SK-N-SH (cell line): Measurements from ENCODE around the gene BCR. TPM values are rescaled to one million over a fixed set of nuclear protein-coding genes. Genes with fewer than 3 reads are reported as not detected.

ENCODE experiments used
- CTCF ChIA-PET: fragments of 300-600, 350-600 bp; formaldehyde crosslinking; extraction: SDS; loops from one replicate; lab custom pipeline; 2021; lab: Yijun Ruan, JAX
- POLR2A ChIA-PET: fragments of 350-600 bp; sonication (Branson Sonifier 250); formaldehyde crosslinking; extraction: SDS; loops from one replicate; lab custom pipeline; 2020; ENCODE audit warnings: antibody characterized with exemption, inconsistent platforms; lab: Yijun Ruan, JAX
- DNase-seq: peaks from one replicate; pipeline ENCODE4 v3.0.0; 2012
- H2AFZ ChIP-seq: fragments of 200-600 bp; sonication (generic); 2 replicates; pipeline ENCODE4 v1.8.1; 2016; ENCODE audit warnings: antibody characterized with exemption, mild to moderate bottlenecking, low read depth
- H3F3A ChIP-seq: fragments of 200-600 bp; sonication (generic); replicated peaks from 2 replicates; pipeline ENCODE3; 2016; ENCODE audit warnings: antibody characterized with exemption, mild to moderate bottlenecking; ENCODE audit not compliant: insufficient read depth
- H3K27ac ChIP-seq, 2 experiments: fragments of 200-500 bp in 1 of 2; fragments of 200-600 bp in 1 of 2; sonication (Bioruptor generic) in 1 of 2; sonication (generic), shearing (Covaris generic) in 1 of 2; 2 replicates each; pipeline versions ENCODE4 v1.5.1 to v1.6.1; 2014 to 2016; ENCODE audit warnings: low read depth in 2 of 2, inconsistent platforms in 1 of 2, low read length in 1 of 2, mild to moderate bottlenecking in 1 of 2, mixed read lengths in 1 of 2
- H3K27me3 ChIP-seq: fragments of 200-600 bp; sonication (generic), shearing (Covaris generic); 2 replicates; pipeline ENCODE4 v1.6.1; 2016; ENCODE audit warnings: mixed run types; ENCODE audit not compliant: insufficient read depth
- H3K36me3 ChIP-seq, 2 experiments: fragments of 200-500 bp in 1 of 2; fragments of 200-600 bp in 1 of 2; sonication (Bioruptor generic) in 1 of 2; sonication (generic) in 1 of 2; replicated peaks in 1 of 2; 2 replicates each; pipeline versions ENCODE3 to v1.5.1; 2014 to 2016; ENCODE audit warnings: low read length in 1 of 2, mild to moderate bottlenecking in 1 of 2; ENCODE audit not compliant: insufficient read depth in 2 of 2, control insufficient read depth in 1 of 2
- H3K4me1 ChIP-seq, 2 experiments: fragments of 200-500 bp in 1 of 2; fragments of 200-600 bp in 1 of 2; sonication (Bioruptor generic) in 1 of 2; sonication (generic), shearing (Covaris generic) in 1 of 2; 2 replicates each; pipeline versions ENCODE4 v1.5.1 to v1.6.1; 2014 to 2016; ENCODE audit warnings: low read depth in 1 of 2, low read length in 1 of 2, mixed run types in 1 of 2; ENCODE audit not compliant: insufficient read depth in 2 of 2, control insufficient read depth in 1 of 2
- H3K4me2 ChIP-seq: fragments of 200-600 bp; sonication (generic), shearing (Covaris generic); 2 replicates; pipeline ENCODE4 v1.6.1; 2017; ENCODE audit warnings: mixed run types
- H3K4me3 ChIP-seq, 2 experiments: fragments of 200-500 bp in 1 of 2; fragments of 200-600 bp in 1 of 2; sonication (Bioruptor generic) in 1 of 2; sonication (generic), shearing (Covaris generic) in 1 of 2; 2 replicates each; pipeline versions ENCODE4 v1.5.1 to v1.8.1; 2014 to 2016; ENCODE audit warnings: low read depth in 2 of 2, inconsistent platforms in 1 of 2, low read length in 1 of 2, mild to moderate bottlenecking in 1 of 2, mixed read lengths in 1 of 2, moderate library complexity in 1 of 2
- H3K79me2 ChIP-seq: fragments of 200-600 bp; sonication (generic); 2 replicates; pipeline ENCODE4 v1.8.1; 2017; ENCODE audit warnings: mild to moderate bottlenecking; ENCODE audit not compliant: insufficient read depth
- H3K9ac ChIP-seq: fragments of 200-600 bp; sonication (generic); 2 replicates; pipeline ENCODE4 v1.6.1; 2017; ENCODE audit warnings: mixed run types
- H3K9me2 ChIP-seq: fragments of 200-600 bp; sonication (generic); 2 replicates; pipeline ENCODE4 v1.6.1; 2017; ENCODE audit warnings: mixed run types
- H3K9me3 ChIP-seq: fragments of 200-600 bp; sonication (generic); 2 replicates; pipeline ENCODE4 v1.6.1; 2017; ENCODE audit warnings: mixed run types, mild to moderate bottlenecking, moderate library complexity
- H4K20me1 ChIP-seq: fragments of 200-600 bp; sonication (generic); 2 replicates; pipeline ENCODE4 v1.6.1; 2017; ENCODE audit warnings: mild to moderate bottlenecking, mixed run types; ENCODE audit not compliant: insufficient read depth
- CTCF ChIP-seq: fragments of 200-600 bp; sonication (generic); IDR thresholded peaks from 2 replicates; pipeline ENCODE4 v1.6.1; 2017; ENCODE audit warnings: antibody characterized with exemption, mild to moderate bottlenecking, moderate library complexity
- ELF1 ChIP-seq: IDR thresholded peaks from 2 replicates; pipeline ENCODE4 v1.4.0; 2012
- EP300 ChIP-seq, 2 experiments: IDR thresholded peaks; 2 replicates each; pipeline versions ENCODE4 v1.4.0 to v1.6.1; 2012; ENCODE audit warnings: borderline replicate concordance in 1 of 2, low read depth in 1 of 2, low read length in 1 of 2
- EZH2phosphoT487 ChIP-seq: fragments of 200-600 bp; sonication (generic); IDR thresholded peaks from 2 replicates; pipeline ENCODE4 v1.6.1; 2017; ENCODE audit warnings: low read depth, mixed run types, mild to moderate bottlenecking, antibody characterized with exemption, moderate library complexity, borderline replicate concordance
- FOSL2 ChIP-seq: IDR thresholded peaks from 2 replicates; pipeline ENCODE4 v1.4.0; 2012; ENCODE audit warnings: low read depth, mild to moderate bottlenecking, moderate library complexity, borderline replicate concordance
- GABPA ChIP-seq: IDR thresholded peaks from 2 replicates; pipeline ENCODE4 v1.4.0; 2012; ENCODE audit warnings: low read depth, mild to moderate bottlenecking
- JUND ChIP-seq: IDR thresholded peaks from 2 replicates; pipeline ENCODE4 v1.4.0; 2012
- MEF2A ChIP-seq: IDR thresholded peaks from 2 replicates; pipeline ENCODE4 v1.4.0; 2012; ENCODE audit warnings: low read depth, borderline replicate concordance
- NRF1 ChIP-seq: IDR thresholded peaks from 2 replicates; pipeline ENCODE4 v1.6.1; 2012; ENCODE audit warnings: low read depth, mild to moderate bottlenecking, low read length
- RAD21 ChIP-seq: IDR thresholded peaks from 2 replicates; pipeline ENCODE4 v1.6.1; 2012; ENCODE audit warnings: mild to moderate bottlenecking, low read length
- REST ChIP-seq: IDR thresholded peaks from 2 replicates; pipeline ENCODE4 v1.6.1; 2012; ENCODE audit warnings: mild to moderate bottlenecking, low read depth, low read length, moderate library complexity
- RFX5 ChIP-seq: IDR thresholded peaks from 2 replicates; pipeline ENCODE4 v1.6.1; 2012; ENCODE audit warnings: mild to moderate bottlenecking, improper control_type of control experiment, low read length
- SIN3A ChIP-seq: IDR thresholded peaks from 2 replicates; pipeline ENCODE4 v1.6.1; 2012; ENCODE audit warnings: low read depth, mild to moderate bottlenecking, low read length, moderate library complexity, borderline replicate concordance
- TCF12 ChIP-seq: IDR thresholded peaks from 2 replicates; pipeline ENCODE4 v1.4.0; 2012
- USF1 ChIP-seq: IDR thresholded peaks from 2 replicates; pipeline ENCODE4 v1.4.0; 2012; ENCODE audit warnings: low read depth, borderline replicate concordance
- WGBS: methylation state at CpG from one replicate; pipeline ENCODE4 v1.1.6; 2017; ENCODE audit warnings: low lambda C conversion rate; 5-methylcytosine and 5-hydroxymethylcytosine counted together
- polyA plus RNA-seq, 3 experiments: library from polyadenylated mRNA; depleted of rRNA; stranded (reverse); fragments of >200 nt; gene quantifications; 2 replicates each; pipeline ENCODE4 v1.2.3, GENCODE V29; 2012

BCR gene
- polyA plus RNA-seq, 1 of the 3 experiments (the other 2 are of a cell fraction), result 50.9 TPM

- Histone ChIP-seq H3K27me3 (no peaks in the 10 kb centered on the region), H2AFZ (no peak overlapping the region), H3K4me2 (no peak overlapping the region), H3K9me2 (no peaks in the 10 kb centered on the region), H4K20me1 (no peaks in the 10 kb centered on the region), H3F3A (peaks cover 1% of the 10 kb centered on the region), H3K4me3 (no peak overlapping the region), H3K9ac (no peak overlapping the region), H3K27ac (no peak overlapping the region), H3K9me3 (no peaks in the 10 kb centered on the region), H3K79me2 (no peaks in the 10 kb centered on the region), H3K4me1 (peaks cover 0 to 10% of the 10 kb centered on the region in 2 experiments; a peak in 1 of 4 replicates), H3K36me3 (no peaks in the 10 kb centered on the region)
- TF ChIP-seq CTCF (no peak), FOSL2 (no peak), RFX5 (no peak), NRF1 (no peak), GABPA (no peak), REST (no peak), MEF2A (no peak), TCF12 (no peak), EZH2phosphoT487 (no peak), SIN3A (no peak), USF1 (no peak), JUND (no peak), EP300 (IDR thresholded peaks at IDR 0.05; ENCODE audit: borderline replicate concordance in 1 of 2, low read depth in 1 of 2, low read length in 1 of 2) (no peak), ELF1 (no peak), RAD21 (no peak)
- ChIA-PET CTCF (interaction anchor here (1.6 to 21.1 kb wide), 4 partner anchors 9 to 210 kb away, joined by 6 to 587 read pairs (median 10); no protein-coding TSS in a partner anchor), POLR2A (no interaction called here)
- 73% methylated on average over 4 of the region's 4 CpGs for WGBS
- no peak for DNase-seq
Observed at GRCh38 chr22:23169043-23169406, 11.3 kb upstream of the BCR start.
